Right atrium auricular region (tissue), 2 donors: ENCODE data around the gene RASSF1. TPM values are rescaled to one million over a fixed set of nuclear protein-coding genes. Genes with fewer than 3 reads are reported as not detected.

Experiments used
- DNase-seq: peaks from one replicate; pipeline ENCODE4 v3.0.0-alpha.2; 2019; ENCODE audit warnings: low spot score
- H3K27ac ChIP-seq, 2 donors: fragments of 200-600 bp; sonication (generic); 1 replicate in 1 of 2; 2 replicates in 1 of 2; pipeline ENCODE4 v1.5.1; 2016 to 2019
- H3K27me3 ChIP-seq, 2 donors: fragments of 200-600 bp; sonication (generic); one replicate each; pipeline versions ENCODE4 v1.5.1 to v1.6.0; 2017 to 2019
- H3K36me3 ChIP-seq: fragments of 200-600 bp; sonication (generic); one replicate; pipeline ENCODE4 v1.5.1; 2016
- H3K4me1 ChIP-seq, 2 donors: fragments of 200-600 bp; sonication (generic); one replicate each; pipeline versions ENCODE4 v1.5.1 to v1.6.0; 2017 to 2019
- H3K4me3 ChIP-seq, 2 donors: fragments of 200-600 bp; sonication (generic); 1 replicate in 1 of 2; 2 replicates in 1 of 2; pipeline ENCODE4 v1.5.1; 2017 to 2019; ENCODE audit warnings: mild to moderate bottlenecking in 1 of 2, moderate library complexity in 1 of 2
- H3K9me3 ChIP-seq, 2 donors: fragments of 200-600 bp; sonication (generic); one replicate each; pipeline ENCODE4 v1.5.1; 2019
- total RNA-seq, 2 donors: library from RNA; depleted of rRNA; stranded (reverse); fragments of >200 nt; gene quantifications; one replicate each; pipeline ENCODE4 v1.1.0, GENCODE V29; 2016
- TF ChIP-seq, protein P1 (sequence below), 2 donors: fragments of 200-600 bp; sonication (generic); IDR thresholded peaks; one replicate each; pipeline ENCODE4 v1.5.1; 2019; ENCODE audit warnings: antibody characterized with exemption in 2 of 2

RASSF1 gene
- total RNA-seq, 2 donors from 2014 or later = 18.6 to 25.9 TPM

GRCh38 chr3:50324351-50325112 is 16.1 kb downstream of the RASSF1 start:
- peak; percentile 76 for DNase-seq
- Histone ChIP-seq H3K27me3 (no peaks in the 10 kb centered on the region), H3K9me3 (no peaks in the 10 kb centered on the region), H3K27ac (peak overlapping the region; percentile 93), H3K4me1 (peaks cover 0 to 77% of the 10 kb centered on the region in 2 donors), H3K4me3 (no peak overlapping the region), H3K36me3 (peaks cover 13% of the 10 kb centered on the region)
- TF ChIP-seq, protein P1, sequence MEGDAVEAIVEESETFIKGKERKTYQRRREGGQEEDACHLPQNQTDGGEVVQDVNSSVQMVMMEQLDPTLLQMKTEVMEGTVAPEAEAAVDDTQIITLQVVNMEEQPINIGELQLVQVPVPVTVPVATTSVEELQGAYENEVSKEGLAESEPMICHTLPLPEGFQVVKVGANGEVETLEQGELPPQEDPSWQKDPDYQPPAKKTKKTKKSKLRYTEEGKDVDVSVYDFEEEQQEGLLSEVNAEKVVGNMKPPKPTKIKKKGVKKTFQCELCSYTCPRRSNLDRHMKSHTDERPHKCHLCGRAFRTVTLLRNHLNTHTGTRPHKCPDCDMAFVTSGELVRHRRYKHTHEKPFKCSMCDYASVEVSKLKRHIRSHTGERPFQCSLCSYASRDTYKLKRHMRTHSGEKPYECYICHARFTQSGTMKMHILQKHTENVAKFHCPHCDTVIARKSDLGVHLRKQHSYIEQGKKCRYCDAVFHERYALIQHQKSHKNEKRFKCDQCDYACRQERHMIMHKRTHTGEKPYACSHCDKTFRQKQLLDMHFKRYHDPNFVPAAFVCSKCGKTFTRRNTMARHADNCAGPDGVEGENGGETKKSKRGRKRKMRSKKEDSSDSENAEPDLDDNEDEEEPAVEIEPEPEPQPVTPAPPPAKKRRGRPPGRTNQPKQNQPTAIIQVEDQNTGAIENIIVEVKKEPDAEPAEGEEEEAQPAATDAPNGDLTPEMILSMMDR (IDR thresholded peaks at IDR 0.05) = peak; percentile 80 to 91

- Histone ChIP-seq H3K9me3 (no peaks in the 10 kb centered on the region), H3K4me1 (peaks cover 0 to 80% of the 10 kb centered on the region in 2 donors), H3K36me3 (peaks cover 13% of the 10 kb centered on the region), H3K4me3 (no peak overlapping the region), H3K27me3 (no peaks in the 10 kb centered on the region), H3K27ac (peak overlapping the region; percentile 93)
- TF ChIP-seq, protein P1 (IDR thresholded peaks at IDR 0.05) = no peak
- peak; percentile 75 for DNase-seq
Measured at GRCh38 chr3:50323614-50324199, 16.9 kb downstream of the RASSF1 start.

DNA sequence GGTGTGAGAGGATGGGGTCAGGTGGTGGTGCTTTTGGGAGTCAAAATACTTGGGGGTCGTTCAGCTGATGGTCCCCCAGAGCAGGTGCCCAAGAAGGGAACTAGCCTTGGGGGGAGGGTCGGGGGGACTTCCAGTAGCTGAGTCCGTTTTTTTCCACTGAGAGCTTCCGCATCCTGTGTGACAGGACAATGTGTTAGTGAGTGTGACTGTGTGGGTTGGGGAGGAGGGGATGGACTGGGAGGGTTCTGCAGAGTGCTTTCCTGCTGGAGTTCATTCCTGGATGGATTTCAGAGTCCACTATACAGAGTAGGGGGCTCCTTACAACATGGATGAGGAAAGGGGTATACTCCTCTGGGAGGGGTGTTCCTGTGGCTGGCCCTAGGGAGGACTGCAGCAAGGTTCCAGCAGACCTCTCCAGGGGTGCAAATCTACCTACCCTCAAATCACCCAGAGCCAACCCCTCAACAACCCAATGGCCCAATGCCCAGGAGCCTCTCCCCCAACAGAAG is 17.5 kb downstream of the RASSF1 start:
- TF ChIP-seq, protein P1 (IDR thresholded peaks at IDR 0.05) = no peak
- peaks cover 18% of the 10 kb centered on the region for H3K36me3 ChIP-seq
- no peaks in the 10 kb centered on the region for H3K9me3 ChIP-seq
- H3K27me3 ChIP-seq = no peaks in the 10 kb centered on the region
- H3K27ac ChIP-seq = peak overlapping the region; percentile 93
- DNase-seq = no peak
- H3K4me3 ChIP-seq = peak overlapping the region; percentile 52 to 70
- H3K4me1 ChIP-seq = peaks cover 0 to 80% of the 10 kb centered on the region in 2 donors

- Histone ChIP-seq H3K9me3 (no peaks in the 10 kb centered on the region), H3K4me3 (peak within 1 kb of the TSS; percentile 52 to 70), H3K36me3 (peaks cover 24% of the 10 kb centered on the region), H3K4me1 (peaks cover 0 to 83% of the 10 kb centered on the region in 2 donors), H3K27me3 (no peaks in the 10 kb centered on the region), H3K27ac (peak within 1 kb of the TSS; percentile 93)
- DNase-seq = peak; percentile 75
- TF ChIP-seq, protein P1 (IDR thresholded peaks at IDR 0.05) = no peak
Measured at GRCh38 chr3:50322386-50323091, 18.1 kb downstream of the RASSF1 start, which contains the start of gene HYAL2. Gene HYAL2 (minus strand): TSS chr3:50322745. CDS start chr3:50320489, 2,256 bp downstream.

DNA sequence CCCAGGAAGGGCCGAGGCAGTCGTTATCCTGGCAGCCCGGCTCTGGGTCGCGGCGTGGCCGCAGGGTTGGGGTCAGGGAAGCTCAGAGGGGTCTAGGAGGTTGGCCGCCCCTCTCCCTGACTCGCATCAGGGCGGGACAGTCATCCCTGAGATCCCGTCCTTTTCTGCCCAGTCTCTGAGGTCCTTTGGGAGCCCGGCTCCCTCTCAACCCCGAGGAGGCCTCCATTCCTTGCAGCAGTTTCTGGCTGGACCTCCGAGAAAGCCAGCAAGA is 18.6 kb downstream of the RASSF1 start:
- Histone ChIP-seq H3K36me3 (peaks cover 28% of the 10 kb centered on the region), H3K27me3 (no peaks in the 10 kb centered on the region), H3K4me3 (peak overlapping the region; percentile 52 to 70), H3K9me3 (no peaks in the 10 kb centered on the region), H3K27ac (peak overlapping the region; percentile 93), H3K4me1 (peaks cover 0 to 83% of the 10 kb centered on the region in 2 donors)
- TF ChIP-seq, protein P1 (IDR thresholded peaks at IDR 0.05) = no peak
- no peak for DNase-seq
